OCI-LY7 (cell line): ENCODE measurements around the gene EEF1B2. TPM values are rescaled to one million over a fixed set of nuclear protein-coding genes. Genes with fewer than 3 reads are reported as not detected.
"Not testable (repeated sequence)": the region's sequence is repeated elsewhere in the genome, so short reads cannot be mapped to it uniquely, and the experiment has no call there.

Experiments
- BruUV-seq: library from RNA; stranded (reverse); fragments of 400-500 nt; replicated peaks from 2 replicates; lab custom pipeline; 2021; lab: Mats Ljungman, UMichigan
- CTCF ChIA-PET: fragments of 300-600 bp; sonication (Branson Sonifier 250); formaldehyde crosslinking; loops from one replicate; lab custom pipeline; 2022; ENCODE audit warnings: antibody characterized with exemption; ENCODE audit not compliant: unreplicated experiment; lab: Charles Lee
- POLR2A ChIA-PET: fragments of 300-600 bp; sonication (Branson Sonifier 250); formaldehyde crosslinking; loops from one replicate; lab custom pipeline; 2022; ENCODE audit warnings: antibody characterized with exemption; lab: Charles Lee
- DNase-seq: peaks from one replicate; pipeline ENCODE4 v3.0.0-alpha.2; 2015; ENCODE audit warnings: low spot score
- H2AFZ ChIP-seq: fragments of 200-600 bp; sonication (generic), shearing (Covaris generic); 2 replicates; pipeline ENCODE4 v1.6.1; 2014; ENCODE audit warnings: mild to moderate bottlenecking, antibody characterized with exemption, low read length, moderate library complexity
- H3K27ac ChIP-seq: fragments of 200-600 bp; sonication (generic); 2 replicates; pipeline ENCODE4 v1.5.1; 2014; ENCODE audit warnings: mixed run types, low read depth, mild to moderate bottlenecking, moderate library complexity, low read length, inconsistent platforms; ENCODE audit not compliant: poor library complexity, severe bottlenecking
- H3K36me3 ChIP-seq: fragments of 200-600 bp; sonication (generic); 2 replicates; pipeline ENCODE4 v1.6.1; 2014; ENCODE audit warnings: mild to moderate bottlenecking, antibody characterized with exemption, low read length, moderate library complexity, mixed read lengths; ENCODE audit not compliant: insufficient read depth
- H3K4me1 ChIP-seq: fragments of 200-600 bp; sonication (generic); 2 replicates; pipeline ENCODE4 v1.5.1; 2014; ENCODE audit warnings: mild to moderate bottlenecking, low read length; ENCODE audit not compliant: insufficient read depth, poor library complexity, severe bottlenecking
- H3K4me2 ChIP-seq: fragments of 200-600 bp; sonication (generic); 2 replicates; pipeline ENCODE4 v1.6.1; 2014; ENCODE audit warnings: mild to moderate bottlenecking, low read length
- H3K4me3 ChIP-seq: fragments of 200-600 bp; sonication (generic); 2 replicates; pipeline ENCODE4 v1.5.1; 2014; ENCODE audit warnings: mild to moderate bottlenecking, low read depth, low read length; ENCODE audit not compliant: poor library complexity, severe bottlenecking
- H3K79me2 ChIP-seq: fragments of 200-600 bp; sonication (generic); 2 replicates; pipeline ENCODE4 v1.6.1; 2016; ENCODE audit warnings: low read depth, mild to moderate bottlenecking, low read length, moderate library complexity, mixed read lengths; ENCODE audit not compliant: insufficient read depth
- H3K9me2 ChIP-seq: fragments of 200-600 bp; sonication (generic); 2 replicates; pipeline ENCODE4 v1.6.1; 2016; ENCODE audit warnings: mild to moderate bottlenecking, low read length, mixed read lengths; ENCODE audit not compliant: insufficient read depth
- H3K9me3 ChIP-seq: fragments of 200-600 bp; sonication (generic); 2 replicates; pipeline ENCODE4 v1.6.1; 2014; ENCODE audit warnings: mild to moderate bottlenecking, mixed run types, low read length, mixed read lengths
- H4K20me1 ChIP-seq: fragments of 200-600 bp; sonication (generic); 2 replicates; pipeline ENCODE4 v1.6.1; 2014; ENCODE audit warnings: mild to moderate bottlenecking, antibody characterized with exemption, low read length, moderate library complexity, mixed read lengths; ENCODE audit not compliant: insufficient read depth
- EZH2phosphoT487 ChIP-seq: fragments of 200-600 bp; sonication (generic); IDR thresholded peaks from 2 replicates; pipeline ENCODE4 v1.6.1; 2018; ENCODE audit warnings: low read depth, borderline replicate concordance, mild to moderate bottlenecking, mixed run types, antibody characterized with exemption, low read length, moderate library complexity, mixed read lengths
- intact Hi-C: fragments of 100-400 bp; cut with micrococcal nuclease; formaldehyde crosslinking; loops from one replicate; pipeline ENCODE4 v1.10.0; 2022; ENCODE audit not compliant: unreplicated experiment
- total RNA-seq, 2 experiments: library from RNA; depleted of rRNA in 1 of 2; stranded (reverse); fragments of >200 nt in 1 of 2; shearing (Covaris generic) in 1 of 2; gene quantifications; 2 replicates each; pipeline ENCODE4 v1.2.3, GENCODE V29; 2014 to 2022
- TF ChIP-seq, protein P1 (sequence below): fragments of 200-600 bp; sonication (generic); conservative IDR thresholded peaks from 2 replicates; pipeline ENCODE4 v1.5.1; 2014; ENCODE audit warnings: mild to moderate bottlenecking, antibody characterized with exemption, low read length, moderate library complexity, mixed read lengths

EEF1B2 gene
- total RNA-seq, 2 experiments from 2014 or later, result 1,084 to 1,168 TPM

DNA sequence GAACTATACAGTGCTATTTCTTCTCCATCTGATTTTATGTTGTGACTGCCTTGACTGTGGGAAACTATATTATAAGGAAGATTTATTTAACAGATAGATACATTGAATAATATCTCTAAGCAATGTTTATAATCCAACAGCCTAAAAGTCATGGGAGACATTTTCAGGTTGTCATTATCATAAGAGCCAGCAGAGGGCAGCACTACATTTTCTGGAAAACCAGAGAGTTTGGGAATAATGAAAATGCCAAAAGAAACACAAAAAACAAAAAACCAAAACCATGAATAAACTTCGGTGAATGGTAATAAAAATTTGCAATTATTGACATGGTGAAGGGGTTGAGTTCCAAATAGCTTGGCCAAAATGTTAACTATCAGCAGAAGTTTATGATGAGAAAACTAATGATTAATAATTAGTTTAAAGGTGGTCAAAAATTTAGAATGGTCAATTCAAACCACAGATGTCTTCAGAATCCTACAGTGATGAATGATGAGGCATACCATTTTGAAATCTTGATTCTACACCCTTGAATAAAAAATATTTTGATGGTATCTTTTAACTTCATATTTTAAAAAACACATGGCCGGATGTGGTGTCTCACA, 4.7 kb downstream of the EEF1B2 start:
- Histone ChIP-seq H3K4me1 (peaks cover 30% of the 10 kb centered on the region), H3K9me2 (no peaks in the 10 kb centered on the region), H3K79me2 (peaks cover 42% of the 10 kb centered on the region), H4K20me1 (peaks cover 12% of the 10 kb centered on the region; the same call in 1 of the 2 replicates), H3K9me3 (no peaks in the 10 kb centered on the region), H3K4me2 (no peak overlapping the region), H2AFZ (no peak overlapping the region), H3K27ac (no peak overlapping the region), H3K4me3 (no peak overlapping the region), H3K36me3 (peaks cover 67% of the 10 kb centered on the region)
- TF ChIP-seq EZH2phosphoT487, result no peak
- TF ChIP-seq, protein P1, sequence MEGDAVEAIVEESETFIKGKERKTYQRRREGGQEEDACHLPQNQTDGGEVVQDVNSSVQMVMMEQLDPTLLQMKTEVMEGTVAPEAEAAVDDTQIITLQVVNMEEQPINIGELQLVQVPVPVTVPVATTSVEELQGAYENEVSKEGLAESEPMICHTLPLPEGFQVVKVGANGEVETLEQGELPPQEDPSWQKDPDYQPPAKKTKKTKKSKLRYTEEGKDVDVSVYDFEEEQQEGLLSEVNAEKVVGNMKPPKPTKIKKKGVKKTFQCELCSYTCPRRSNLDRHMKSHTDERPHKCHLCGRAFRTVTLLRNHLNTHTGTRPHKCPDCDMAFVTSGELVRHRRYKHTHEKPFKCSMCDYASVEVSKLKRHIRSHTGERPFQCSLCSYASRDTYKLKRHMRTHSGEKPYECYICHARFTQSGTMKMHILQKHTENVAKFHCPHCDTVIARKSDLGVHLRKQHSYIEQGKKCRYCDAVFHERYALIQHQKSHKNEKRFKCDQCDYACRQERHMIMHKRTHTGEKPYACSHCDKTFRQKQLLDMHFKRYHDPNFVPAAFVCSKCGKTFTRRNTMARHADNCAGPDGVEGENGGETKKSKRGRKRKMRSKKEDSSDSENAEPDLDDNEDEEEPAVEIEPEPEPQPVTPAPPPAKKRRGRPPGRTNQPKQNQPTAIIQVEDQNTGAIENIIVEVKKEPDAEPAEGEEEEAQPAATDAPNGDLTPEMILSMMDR, result peak; percentile 92
- no TSS peak for BruUV-seq
- ChIA-PET CTCF (no interaction called here), POLR2A (interaction anchor here (1.6 kb wide), 1 partner anchor 95 kb away, joined by 4 read pairs; no protein-coding TSS in a partner anchor)
- intact Hi-C loops, result loop anchor here (1.0 kb wide), 1 partner anchor 96 kb away; no protein-coding TSS in a partner anchor
- peak; percentile 27 for DNase-seq

DNA sequence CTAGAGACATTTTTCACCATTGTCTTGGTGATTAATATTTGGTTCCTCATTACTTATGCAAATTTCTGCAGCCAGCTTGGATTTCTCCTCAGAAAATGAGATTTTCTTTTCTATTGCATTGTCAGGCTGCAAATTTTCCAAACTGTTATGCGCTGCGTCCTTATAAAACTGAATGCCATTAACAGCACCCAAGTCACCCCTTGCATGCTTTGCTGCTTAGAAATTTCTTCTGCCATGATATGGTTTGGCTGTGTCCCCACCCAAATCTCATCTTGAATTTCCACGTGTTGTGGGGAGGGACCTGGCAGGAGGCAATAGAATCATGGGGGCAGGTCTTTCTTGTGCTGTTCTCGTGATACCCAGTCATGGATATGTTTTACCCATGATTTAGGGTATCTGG, 8.5 kb downstream of the EEF1B2 start:
- H3K4me1 ChIP-seq, H3K4me2 ChIP-seq, BruUV-seq, H3K79me2 ChIP-seq, H3K9me3 ChIP-seq, H3K9me2 ChIP-seq, intact Hi-C loops, H3K27ac ChIP-seq, POLR2A ChIA-PET, H2AFZ ChIP-seq, CTCF ChIA-PET, DNase-seq, H3K4me3 ChIP-seq, H4K20me1 ChIP-seq: not testable (repeated sequence)
- peaks cover 35% of the 10 kb centered on the region for H3K36me3 ChIP-seq

DNA sequence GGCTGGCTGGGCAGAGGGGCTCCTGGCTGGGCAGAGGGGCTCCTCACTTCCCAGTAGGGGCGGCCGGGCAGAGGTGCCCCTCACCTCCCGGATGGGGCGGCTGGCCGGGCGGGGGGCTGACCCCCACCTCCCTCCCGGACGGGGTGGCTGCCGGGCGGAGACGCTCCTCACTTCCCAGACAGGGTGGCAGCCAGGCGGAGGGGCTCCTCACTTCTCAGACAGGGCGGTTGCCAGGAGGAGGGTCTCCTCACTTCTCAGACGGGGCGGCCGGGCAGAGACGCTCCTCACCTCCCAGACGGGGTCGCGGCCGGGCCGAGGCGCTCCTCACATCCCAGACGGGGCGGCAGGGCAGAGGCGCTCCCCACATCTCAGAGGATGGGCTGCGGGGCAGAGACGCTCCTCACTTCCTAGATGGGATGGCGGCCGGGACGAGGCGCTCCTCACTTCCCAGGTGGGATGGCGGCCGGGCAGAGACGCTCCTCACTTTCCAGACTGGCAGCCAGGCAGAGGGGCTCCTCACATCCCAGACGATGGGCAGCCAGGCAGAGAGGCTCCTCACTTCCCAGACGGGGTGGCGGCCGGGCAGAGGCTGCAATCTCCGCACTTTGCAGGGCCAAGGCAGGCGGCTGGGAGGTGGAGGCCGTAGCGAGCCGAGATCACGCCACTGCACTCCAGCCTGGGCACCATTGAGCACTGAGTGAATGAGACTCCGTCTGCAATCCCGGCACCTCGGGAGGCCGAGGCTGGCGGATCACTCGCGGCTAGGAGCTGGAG, 12.1 kb downstream of the EEF1B2 start:
- BruUV-seq, H3K27ac ChIP-seq, POLR2A ChIA-PET, H3K4me3 ChIP-seq, H4K20me1 ChIP-seq, H2AFZ ChIP-seq, DNase-seq, H3K9me3 ChIP-seq, H3K4me2 ChIP-seq, H3K79me2 ChIP-seq, intact Hi-C loops, CTCF ChIA-PET, H3K9me2 ChIP-seq, H3K36me3 ChIP-seq, H3K4me1 ChIP-seq: not testable (repeated sequence)
